Measurements from ENCODE around the gene LRRK1.

DNA sequence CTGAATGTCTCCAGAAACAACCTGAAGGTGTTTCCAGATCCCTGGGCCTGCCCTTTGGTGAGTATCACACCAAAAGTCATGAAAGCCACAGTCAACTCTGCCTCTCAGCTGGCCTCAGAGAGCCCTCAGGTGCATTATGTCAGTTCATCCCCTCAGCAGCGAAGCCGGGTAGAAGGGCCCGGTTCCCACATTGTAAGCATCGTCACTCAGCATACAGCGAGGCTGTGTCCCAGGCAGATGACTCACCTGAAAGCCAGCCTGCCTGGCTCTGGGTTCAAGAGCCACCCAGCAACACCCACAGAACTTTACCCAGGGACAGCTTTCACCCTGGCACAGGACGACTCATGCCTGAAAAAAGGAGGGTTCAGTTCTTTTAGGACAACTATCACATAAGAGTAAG is 91.6 kb downstream of the LRRK1 start:
- no peak for TF ChIP-seq EZH2 (IDR thresholded peaks at IDR 0.05; ENCODE audit: borderline replicate concordance, low read length)
- TF ChIP-seq, protein P1, sequence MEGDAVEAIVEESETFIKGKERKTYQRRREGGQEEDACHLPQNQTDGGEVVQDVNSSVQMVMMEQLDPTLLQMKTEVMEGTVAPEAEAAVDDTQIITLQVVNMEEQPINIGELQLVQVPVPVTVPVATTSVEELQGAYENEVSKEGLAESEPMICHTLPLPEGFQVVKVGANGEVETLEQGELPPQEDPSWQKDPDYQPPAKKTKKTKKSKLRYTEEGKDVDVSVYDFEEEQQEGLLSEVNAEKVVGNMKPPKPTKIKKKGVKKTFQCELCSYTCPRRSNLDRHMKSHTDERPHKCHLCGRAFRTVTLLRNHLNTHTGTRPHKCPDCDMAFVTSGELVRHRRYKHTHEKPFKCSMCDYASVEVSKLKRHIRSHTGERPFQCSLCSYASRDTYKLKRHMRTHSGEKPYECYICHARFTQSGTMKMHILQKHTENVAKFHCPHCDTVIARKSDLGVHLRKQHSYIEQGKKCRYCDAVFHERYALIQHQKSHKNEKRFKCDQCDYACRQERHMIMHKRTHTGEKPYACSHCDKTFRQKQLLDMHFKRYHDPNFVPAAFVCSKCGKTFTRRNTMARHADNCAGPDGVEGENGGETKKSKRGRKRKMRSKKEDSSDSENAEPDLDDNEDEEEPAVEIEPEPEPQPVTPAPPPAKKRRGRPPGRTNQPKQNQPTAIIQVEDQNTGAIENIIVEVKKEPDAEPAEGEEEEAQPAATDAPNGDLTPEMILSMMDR (IDR thresholded peaks at IDR 0.05; ENCODE audit: low read length) = no peak
